Heart left ventricle (tissue), 16 donors: ENCODE results near the gene SPAM1. TPM values are rescaled to one million over a fixed set of nuclear protein-coding genes. Genes with fewer than 3 reads are reported as not detected.
A peak's percentile ranks its signal among the peaks of the same experiment; 100 is the strongest.

Experiments used
- ATAC-seq, 4 donors: fragments of 200-7000 bp; cut with Tn5 transposase; one replicate each; pipeline ENCODE4 v1.9.1; 2020 to 2022; ENCODE audit warnings: moderate library complexity in 4 of 4, mild to moderate bottlenecking in 3 of 4, moderate number of reproducible peaks in 1 of 4
- DNase-seq, 5 donors: peaks; one replicate each; pipeline ENCODE4 v3.0.0-alpha.2; 2020
- H3K27ac ChIP-seq, 12 donors: fragments of 200-600 bp; sonication (generic) in 4 of 12; one replicate each; pipeline versions ENCODE4 v1.5.0 to v1.8.0; 2016 to 2022; ENCODE audit warnings: mild to moderate bottlenecking in 2 of 12
- H3K27me3 ChIP-seq, 9 donors: fragments of 200-600 bp; sonication (generic) in 2 of 9; one replicate each; pipeline versions ENCODE4 v1.5.1 to v1.8.0; 2016 to 2022; ENCODE audit warnings: mild to moderate bottlenecking in 3 of 9
- H3K36me3 ChIP-seq, 9 donors: fragments of 200-600 bp; sonication (generic) in 2 of 9; one replicate each; pipeline versions ENCODE4 v1.5.0 to v1.8.0; 2018 to 2022; ENCODE audit warnings: mild to moderate bottlenecking in 2 of 9
- H3K4me1 ChIP-seq, 12 donors: fragments of 200-600 bp; sonication (generic) in 4 of 12; one replicate each; pipeline versions ENCODE4 v1.5.0 to v1.8.0; 2016 to 2022; ENCODE audit warnings: mild to moderate bottlenecking in 3 of 12
- H3K4me3 ChIP-seq, 12 donors: fragments of 200-600 bp; sonication (generic) in 4 of 12; one replicate each; pipeline versions ENCODE4 v1.5.0 to v1.8.0; 2017 to 2022; ENCODE audit warnings: mild to moderate bottlenecking in 9 of 12, moderate library complexity in 4 of 12
- H3K9me3 ChIP-seq, 12 donors: fragments of 200-600 bp; sonication (generic) in 4 of 12; one replicate each; pipeline versions ENCODE4 v1.5.0 to v1.8.0; 2016 to 2022; ENCODE audit warnings: mild to moderate bottlenecking in 1 of 12
- POLR2A ChIP-seq, 2 donors: fragments of 450-650 bp; IDR thresholded peaks; one replicate each; pipeline ENCODE4 v1.6.1; 2017; ENCODE audit warnings: antibody characterized with exemption in 2 of 2, mild to moderate bottlenecking in 2 of 2, moderate library complexity in 2 of 2
- WGBS, 4 donors: extraction: QIAGEN DNeasy Blood & Tissue Kit in 2 of 4; methylation state at CpG; one replicate each; pipeline versions ENCODE4 v1.1.5 to v1.1.7; 2013 to 2018; 5-methylcytosine and 5-hydroxymethylcytosine counted together
- intact Hi-C, 10 donors: fragments of 100-400 bp; cut with DNase I; formaldehyde crosslinking; loops; one replicate each; pipeline versions ENCODE4 v1.11.1 to v1.14.2; 2022
- polyA plus RNA-seq, 2 donors: library from polyadenylated mRNA; stranded (reverse); fragments of 200-250 nt; gene quantifications; one replicate each; pipeline ENCODE4 v1.2.3, GENCODE V29; 2013
- total RNA-seq, 9 donors: library from RNA; depleted of rRNA in 2 of 9; stranded (reverse); fragments of >200 nt in 2 of 9; fragmentation: NEBNext Ultra II Directional in 3 of 9; extraction: Animal tissue kit (Norgen Biotek cat#: 25700) in 3 of 9; gene quantifications; one replicate each; pipeline versions ENCODE4 v1.1.0 to v1.2.4, GENCODE V29; 2016 to 2023
- TF ChIP-seq, protein P1 (sequence below), 12 donors: fragments of 200-600 bp; sonication (generic) in 4 of 12; IDR thresholded peaks; one replicate each; pipeline versions ENCODE4 v1.5.0 to v1.8.0; 2018 to 2022; ENCODE audit warnings: antibody characterized with exemption in 12 of 12, mild to moderate bottlenecking in 5 of 12
- donor health status: ischemic (EF 13 %, LVEDD 7.1; RV severe dilation, severe dysfunction).
- donor health status: healthy with polysubstance abuse.
- donor health status: DM: no; HTN: yes; CAD: no.
- donor health status: DM: no; HTN: no; CAD: no.
- donor health status: ischemic (EF 25% LVEDD 6.9; RV normal size, moderate dysfunction).
- donor health status: ischemic (EF 25% LVEDD 5.7; RV mildly dilated, moderate dysfunction).
- donor health status: healthy.
- donor health status: DM: yes; HTN: yes; CAD: no.
- donor health status: ischemic (EF 35%, LVEDD 5.7; RV mildly dilated, moderate dysfunction).
- donor health status: nonischemic (EF 11% LVEDD 7.7; RV severe dilation, severe dysfunction).
- donor health status: DM: yes; HTN: yes; CAD: no.
- donor health status: PGD.
- donor health status: ischemic (EF 29% LVEDD 5.4; RV normal size, mild dysfunction).
- donor health status: nonischemic (EF 23%, LVEDD 6.1; RV moderate dilation, normal function).

SPAM1 gene
- total and polyA plus RNA-seq, 11 donors, result 0.09 to 0.46 (median 0.38) TPM; not detected in 8

DNA sequence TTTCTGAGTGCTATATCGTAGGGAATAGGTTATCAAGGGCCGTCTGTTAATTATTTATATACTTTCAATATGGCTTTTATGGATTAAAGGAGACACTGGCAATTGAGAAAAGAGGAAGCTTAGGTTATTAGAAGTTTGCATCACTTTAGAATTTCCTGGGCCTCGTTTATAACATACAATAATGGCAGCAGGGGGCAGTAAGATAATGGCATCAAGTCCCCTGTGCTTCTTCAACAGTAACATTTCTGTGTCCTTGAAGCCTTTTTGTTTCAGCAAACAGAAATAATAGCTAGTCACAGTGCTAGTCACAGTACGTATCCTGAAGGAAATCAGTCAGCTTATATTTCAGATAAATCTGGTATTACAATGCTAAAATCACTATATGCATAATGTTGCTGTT is 41.9 kb downstream of the SPAM1 start:
- Histone ChIP-seq H3K4me1 (no peaks in the 10 kb centered on the region), H3K27ac (no peak overlapping the region), H3K36me3 (no peaks in the 10 kb centered on the region), H3K27me3 (no peaks in the 10 kb centered on the region), H3K9me3 (no peaks in the 10 kb centered on the region), H3K4me3 (no peak overlapping the region)
- ATAC-seq, result peak in 1 of 4 donors; percentile 32
- TF ChIP-seq POLR2A (IDR thresholded peaks at IDR 0.05), result no peak
- TF ChIP-seq, protein P1, sequence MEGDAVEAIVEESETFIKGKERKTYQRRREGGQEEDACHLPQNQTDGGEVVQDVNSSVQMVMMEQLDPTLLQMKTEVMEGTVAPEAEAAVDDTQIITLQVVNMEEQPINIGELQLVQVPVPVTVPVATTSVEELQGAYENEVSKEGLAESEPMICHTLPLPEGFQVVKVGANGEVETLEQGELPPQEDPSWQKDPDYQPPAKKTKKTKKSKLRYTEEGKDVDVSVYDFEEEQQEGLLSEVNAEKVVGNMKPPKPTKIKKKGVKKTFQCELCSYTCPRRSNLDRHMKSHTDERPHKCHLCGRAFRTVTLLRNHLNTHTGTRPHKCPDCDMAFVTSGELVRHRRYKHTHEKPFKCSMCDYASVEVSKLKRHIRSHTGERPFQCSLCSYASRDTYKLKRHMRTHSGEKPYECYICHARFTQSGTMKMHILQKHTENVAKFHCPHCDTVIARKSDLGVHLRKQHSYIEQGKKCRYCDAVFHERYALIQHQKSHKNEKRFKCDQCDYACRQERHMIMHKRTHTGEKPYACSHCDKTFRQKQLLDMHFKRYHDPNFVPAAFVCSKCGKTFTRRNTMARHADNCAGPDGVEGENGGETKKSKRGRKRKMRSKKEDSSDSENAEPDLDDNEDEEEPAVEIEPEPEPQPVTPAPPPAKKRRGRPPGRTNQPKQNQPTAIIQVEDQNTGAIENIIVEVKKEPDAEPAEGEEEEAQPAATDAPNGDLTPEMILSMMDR (IDR thresholded peaks at IDR 0.05), result peak in 3 of 12 donors; percentile 13 to 33 (median 15)
- intact Hi-C loops, result no loop called here
- 50 to 52% (median 51%) methylated on average over 4 of the region's 4 CpGs for WGBS, 4 donors
- DNase-seq, result no peak

DNA sequence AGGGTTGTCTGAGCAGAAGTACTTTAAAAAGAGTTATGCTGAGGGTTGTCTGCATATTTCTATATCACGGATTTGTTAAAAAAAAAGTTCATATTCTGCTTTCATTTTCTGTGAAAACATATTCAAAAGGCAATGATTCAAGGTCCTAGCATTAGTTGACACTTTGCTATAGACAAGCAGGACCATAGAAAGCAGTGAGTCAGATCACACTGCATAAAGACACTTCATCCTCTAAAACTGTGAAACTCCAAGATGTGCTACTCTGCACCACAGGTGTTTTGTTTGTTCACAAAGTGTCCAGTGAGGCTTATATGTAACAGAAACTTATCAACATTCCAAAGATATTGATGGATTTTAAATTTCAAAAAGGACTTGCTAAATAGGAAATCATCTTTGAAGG is 47.0 kb downstream of the SPAM1 start:
- DNase-seq, result no peak
- H3K27me3 ChIP-seq, result no peaks in the 10 kb centered on the region
- no peak overlapping the region for H3K27ac ChIP-seq
- ATAC-seq, result no peak
- 62 to 77% (median 67%) methylated on average over 1 of the region's 1 CpG for WGBS, 4 donors
- no peaks in the 10 kb centered on the region for H3K4me1 ChIP-seq
- intact Hi-C loops, result no loop called here
- no peaks in the 10 kb centered on the region for H3K36me3 ChIP-seq
- TF ChIP-seq POLR2A (IDR thresholded peaks at IDR 0.05), result no peak
- TF ChIP-seq, protein P1 (IDR thresholded peaks at IDR 0.05), result no peak
- H3K9me3 ChIP-seq, result no peaks in the 10 kb centered on the region
- no peak overlapping the region for H3K4me3 ChIP-seq

DNA sequence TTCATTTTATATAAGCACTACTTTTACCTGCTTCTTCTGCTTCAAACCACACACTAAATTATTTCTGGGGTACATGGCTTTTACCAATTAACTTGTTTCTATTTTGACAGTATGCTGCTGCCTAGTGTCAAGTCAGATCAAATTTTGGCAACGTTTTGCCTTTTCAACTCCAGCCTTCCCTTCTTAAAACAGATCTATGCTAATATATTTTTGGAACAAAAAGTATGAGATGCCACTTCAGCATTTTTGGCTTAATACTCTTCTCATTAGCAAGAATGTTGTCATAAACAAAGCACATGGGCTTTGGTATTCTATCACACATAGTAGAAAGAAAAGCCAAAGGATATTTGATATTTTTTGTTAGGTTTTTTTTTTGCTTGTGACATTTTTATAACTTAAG is 47.8 kb downstream of the SPAM1 start:
- DNase-seq (no peak), ATAC-seq (no peak)
- H3K27me3 ChIP-seq, result no peaks in the 10 kb centered on the region
- no peak overlapping the region for H3K27ac ChIP-seq
- no peaks in the 10 kb centered on the region for H3K4me1 ChIP-seq
- H3K9me3 ChIP-seq, result no peaks in the 10 kb centered on the region
- no peak overlapping the region for H3K4me3 ChIP-seq
- intact Hi-C loops, result no loop called here
- no peak for TF ChIP-seq POLR2A (IDR thresholded peaks at IDR 0.05)
- TF ChIP-seq, protein P1 (IDR thresholded peaks at IDR 0.05), result no peak
- no peaks in the 10 kb centered on the region for H3K36me3 ChIP-seq
- 16 to 28% (median 21%) methylated on average over 1 of the region's 1 CpG for WGBS, 4 donors

DNA sequence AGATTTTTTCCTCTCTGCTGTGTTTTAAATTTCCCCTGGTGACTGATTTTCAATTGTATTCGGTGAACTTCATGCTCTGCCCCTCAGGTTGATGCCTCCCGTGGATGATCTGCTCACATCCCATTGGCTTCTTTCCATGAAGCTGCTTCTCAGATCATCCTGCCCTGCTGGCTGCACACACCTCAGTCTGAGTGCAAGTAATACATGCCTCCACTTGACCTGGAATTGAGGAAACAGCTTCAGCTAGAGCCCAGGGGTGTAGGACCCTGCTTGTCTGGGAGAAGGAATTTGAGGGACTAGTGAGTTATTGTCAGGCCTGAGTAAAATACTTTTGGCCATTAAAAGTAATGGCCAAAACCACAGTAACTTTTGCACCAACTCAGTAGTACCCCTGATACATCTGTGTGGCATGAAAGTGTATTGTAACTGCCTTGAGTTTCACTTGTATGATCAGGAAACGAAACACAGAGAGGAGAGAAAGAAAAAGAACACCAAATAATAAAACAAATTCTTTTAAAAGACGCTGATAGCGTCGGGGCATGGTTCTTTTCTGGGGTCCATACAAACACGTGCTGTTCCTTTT is 49.4 kb downstream of the SPAM1 start:
- no peak overlapping the region for H3K4me3 ChIP-seq
- intact Hi-C loops, result no loop called here
- WGBS, 4 donors, result 53 to 67% (median 58%) methylated on average over 7 of the region's 7 CpGs
- H3K36me3 ChIP-seq, result no peaks in the 10 kb centered on the region
- no peak for TF ChIP-seq POLR2A (IDR thresholded peaks at IDR 0.05)
- TF ChIP-seq, protein P1 (IDR thresholded peaks at IDR 0.05), result no peak
- ATAC-seq (no peak), DNase-seq (no peak)
- no peaks in the 10 kb centered on the region for H3K9me3 ChIP-seq
- no peaks in the 10 kb centered on the region for H3K27me3 ChIP-seq
- no peak overlapping the region for H3K27ac ChIP-seq
- H3K4me1 ChIP-seq, result no peaks in the 10 kb centered on the region
